Liver (tissue), 9 donors: ENCODE results near the gene TSGA10IP. TPM values are rescaled to one million over a fixed set of nuclear protein-coding genes. Genes with fewer than 3 reads are reported as not detected.

Experiments
- DNase-seq: peaks from one replicate; pipeline ENCODE4 v3.0.0-alpha.2; 2017; ENCODE audit warnings: low spot score
- H3K27ac ChIP-seq, 2 donors: one replicate each; pipeline ENCODE4 v1.7.0; 2013; ENCODE audit warnings: inconsistent platforms in 2 of 2, low read length in 2 of 2, control low read depth in 1 of 2, low read depth in 1 of 2, mild to moderate bottlenecking in 1 of 2
- H3K27me3 ChIP-seq, 4 donors: one replicate each; pipeline versions ENCODE4 v1.6.1 to v1.7.0; 2013; ENCODE audit warnings: low read length in 3 of 4, inconsistent platforms in 1 of 4, mild to moderate bottlenecking in 1 of 4, moderate library complexity in 1 of 4; ENCODE audit not compliant: control insufficient read depth in 4 of 4, insufficient read depth in 4 of 4
- H3K36me3 ChIP-seq, 4 donors: one replicate each; pipeline versions ENCODE4 v1.6.1 to v1.7.0; 2013; ENCODE audit warnings: low read length in 3 of 4, mild to moderate bottlenecking in 3 of 4, low read depth in 1 of 4, moderate library complexity in 1 of 4; ENCODE audit not compliant: control insufficient read depth in 4 of 4, insufficient read depth in 3 of 4
- H3K4me1 ChIP-seq, 4 donors: one replicate each; pipeline versions ENCODE4 v1.6.1 to v1.7.0; 2013; ENCODE audit warnings: low read length in 3 of 4, mild to moderate bottlenecking in 3 of 4, moderate library complexity in 1 of 4; ENCODE audit not compliant: control insufficient read depth in 4 of 4, insufficient read depth in 4 of 4
- H3K4me3 ChIP-seq, 3 donors: one replicate each; pipeline versions ENCODE4 v1.6.1 to v1.7.0; 2013; ENCODE audit warnings: low read length in 3 of 3, control low read depth in 1 of 3, low read depth in 1 of 3, mild to moderate bottlenecking in 1 of 3
- H3K9ac ChIP-seq, 2 donors: one replicate each; pipeline ENCODE4 v1.7.0; 2013; ENCODE audit warnings: low read length in 2 of 2, mild to moderate bottlenecking in 2 of 2, moderate library complexity in 2 of 2, control low read depth in 1 of 2, low read depth in 1 of 2
- H3K9me3 ChIP-seq, 4 donors: one replicate each; pipeline versions ENCODE4 v1.6.1 to v1.7.0; 2013; ENCODE audit warnings: low read length in 3 of 4; ENCODE audit not compliant: control insufficient read depth in 4 of 4
- EGR1 ChIP-seq, 2 donors: IDR thresholded peaks; 2 replicates each; pipeline ENCODE4 v1.6.1; 2016 to 2018; ENCODE audit warnings: antibody characterized with exemption in 2 of 2, low read depth in 2 of 2
- FOXA1 ChIP-seq: IDR thresholded peaks from 2 replicates; pipeline ENCODE4 v1.6.1; 2016; ENCODE audit warnings: antibody characterized with exemption
- FOXA2 ChIP-seq: IDR thresholded peaks from 2 replicates; pipeline ENCODE4 v1.6.1; 2016; ENCODE audit warnings: antibody characterized with exemption
- GABPA ChIP-seq, 2 donors: IDR thresholded peaks in 1 of 2; conservative IDR thresholded peaks in 1 of 2; 2 replicates each; pipeline ENCODE4 v1.6.1; 2016; ENCODE audit warnings: antibody characterized with exemption in 2 of 2, mild to moderate bottlenecking in 1 of 2, moderate library complexity in 1 of 2
- HNF4A ChIP-seq, 2 donors: conservative IDR thresholded peaks; 2 replicates each; pipeline ENCODE4 v1.6.1; 2016; ENCODE audit warnings: antibody characterized with exemption in 2 of 2, mild to moderate bottlenecking in 2 of 2
- HNF4G ChIP-seq: IDR thresholded peaks from 2 replicates; pipeline ENCODE4 v1.6.1; 2016; ENCODE audit warnings: antibody characterized with exemption
- JUND ChIP-seq, 2 donors: IDR thresholded peaks; 2 replicates each; pipeline ENCODE4 v1.6.1; 2016; ENCODE audit warnings: antibody characterized with exemption in 2 of 2
- NR2F2 ChIP-seq: IDR thresholded peaks from 2 replicates; pipeline ENCODE4 v1.6.1; 2016; ENCODE audit warnings: antibody characterized with exemption
- RAD21 ChIP-seq, 2 donors: IDR thresholded peaks; 2 replicates each; pipeline ENCODE4 v1.6.1; 2016; ENCODE audit warnings: antibody characterized with exemption in 2 of 2, mild to moderate bottlenecking in 2 of 2
- RXRA ChIP-seq, 2 donors: IDR thresholded peaks; 2 replicates each; pipeline ENCODE4 v1.6.1; 2017 to 2018; ENCODE audit warnings: antibody characterized with exemption in 2 of 2, mild to moderate bottlenecking in 1 of 2
- SP1 ChIP-seq: IDR thresholded peaks from 2 replicates; pipeline ENCODE4 v1.6.1; 2018; ENCODE audit warnings: antibody characterized with exemption, mild to moderate bottlenecking
- TAF1 ChIP-seq: conservative IDR thresholded peaks from 2 replicates; pipeline ENCODE4 v1.6.1; 2016; ENCODE audit warnings: antibody characterized with exemption, mild to moderate bottlenecking
- YY1 ChIP-seq: IDR thresholded peaks from 2 replicates; pipeline ENCODE4 v1.6.1; 2016; ENCODE audit warnings: antibody characterized with exemption, mild to moderate bottlenecking
- WGBS: extraction: QIAGEN DNeasy Blood & Tissue Kit; methylation state at CpG from one replicate; pipeline ENCODE4 v1.1.7; 2013; 5-methylcytosine and 5-hydroxymethylcytosine counted together
- polyA plus RNA-seq, 2 donors: library from polyadenylated mRNA; stranded (reverse) in 1 of 2; unstranded in 1 of 2; fragments of 200-250 nt in 1 of 2; fragments of >200 nt in 1 of 2; fragmentation: Nextera tagmentation in 1 of 2; extraction: Ambion mirVana in 1 of 2; gene quantifications; one replicate each; pipeline versions ENCODE4 v1.2.1 to v1.2.3, GENCODE V29; 2013 to 2015
- total RNA-seq, 2 donors: library from RNA; depleted of rRNA; stranded (reverse); fragments of >200 nt; gene quantifications; one replicate each; pipeline ENCODE4 v1.2.3, GENCODE V29; 2014
- TF ChIP-seq, protein P1 (sequence below): fragments of 150-350 bp; IDR thresholded peaks from 2 replicates; pipeline ENCODE4 v1.5.1; 2017; ENCODE audit warnings: improper control_type of control experiment, low read depth, low read length; ENCODE audit not compliant: missing input control
- TF ChIP-seq, protein P2 (sequence below): IDR thresholded peaks from 2 replicates; pipeline ENCODE4 v1.6.1; 2016; ENCODE audit warnings: antibody characterized with exemption
- TF ChIP-seq, protein P3 (sequence below): IDR thresholded peaks from 2 replicates; pipeline ENCODE4 v1.6.1; 2016; ENCODE audit warnings: antibody characterized with exemption
- TF ChIP-seq, protein P4 (sequence below): IDR thresholded peaks from 2 replicates; pipeline ENCODE4 v1.6.1; 2016; ENCODE audit warnings: antibody characterized with exemption
- TF ChIP-seq, protein P5 (sequence below): IDR thresholded peaks from 2 replicates; pipeline ENCODE4 v1.6.1; 2016; ENCODE audit warnings: antibody characterized with exemption, mild to moderate bottlenecking
- donor health status: healthy.
- donor health status: healthy.
- donor health status: healthy.
- donor health status: healthy.
- donor health status: healthy.

TSGA10IP gene
- total and polyA plus RNA-seq, 4 donors: 0.02 TPM; not detected in 3

DNA sequence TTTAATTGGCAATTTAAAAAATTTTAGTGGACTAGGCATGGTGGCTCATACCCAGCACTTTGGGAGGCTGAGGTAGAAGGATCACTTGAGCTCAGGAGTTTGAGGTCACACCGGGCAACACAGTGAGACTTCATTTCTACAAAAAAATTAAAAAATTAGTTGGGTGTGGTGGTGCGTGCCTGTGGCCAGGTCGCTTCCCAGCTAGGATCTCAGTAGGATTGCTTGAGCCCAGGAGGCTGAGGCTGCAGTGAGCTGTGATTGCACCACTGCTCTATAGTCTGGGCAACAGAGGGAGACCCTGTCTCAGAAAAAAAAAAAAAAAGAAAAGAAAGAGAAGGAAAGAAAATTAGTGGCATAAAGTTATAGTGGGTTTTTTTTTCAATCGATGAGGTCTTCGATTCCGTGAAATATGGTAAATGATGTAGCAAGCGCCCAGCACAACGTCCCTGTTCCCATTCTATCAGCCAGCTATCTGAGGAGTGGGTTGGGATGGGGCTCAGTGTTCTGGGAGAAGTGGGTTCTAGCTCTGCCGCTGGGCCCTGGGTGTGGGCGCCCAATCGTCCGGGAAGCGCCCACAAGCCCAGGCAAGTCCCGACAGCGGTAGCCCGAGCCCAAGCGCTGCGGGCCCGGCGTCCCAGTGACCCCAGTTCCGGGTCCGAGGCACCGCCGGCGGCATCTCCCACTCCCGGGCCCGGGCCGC, 46.5 kb upstream of the TSGA10IP start:
- Histone ChIP-seq H3K4me3 (peak overlapping the region in 1 of 3 donors; percentile 44), H3K4me1 (peaks cover 0 to 16% (median 10%) of the 10 kb centered on the region in 4 donors), H3K36me3 (peaks cover 0 to 1% (median 0%) of the 10 kb centered on the region in 4 donors), H3K9me3 (no peaks in the 10 kb centered on the region), H3K9ac (no peak overlapping the region), H3K27ac (no peak overlapping the region), H3K27me3 (no peaks in the 10 kb centered on the region)
- TF ChIP-seq NR2F2 (no peak), RAD21 (IDR thresholded peaks at IDR 0.05) (no peak), FOXA1 (no peak), HNF4G (no peak), EGR1 (IDR thresholded peaks at IDR 0.05; ENCODE audit: low read depth in 2 of 2) (no peak), HNF4A (conservative IDR thresholded peaks at IDR 0.05) (no peak), GABPA (IDR thresholded peaks at IDR 0.05 in 1 of 2, conservative IDR thresholded peaks at IDR 0.05 in 1 of 2) (no peak), FOXA2 (no peak), JUND (IDR thresholded peaks at IDR 0.05) (no peak), SP1 (no peak), RXRA (IDR thresholded peaks at IDR 0.05) (no peak), TAF1 (no peak), YY1 (no peak)
- TF ChIP-seq, protein P1, sequence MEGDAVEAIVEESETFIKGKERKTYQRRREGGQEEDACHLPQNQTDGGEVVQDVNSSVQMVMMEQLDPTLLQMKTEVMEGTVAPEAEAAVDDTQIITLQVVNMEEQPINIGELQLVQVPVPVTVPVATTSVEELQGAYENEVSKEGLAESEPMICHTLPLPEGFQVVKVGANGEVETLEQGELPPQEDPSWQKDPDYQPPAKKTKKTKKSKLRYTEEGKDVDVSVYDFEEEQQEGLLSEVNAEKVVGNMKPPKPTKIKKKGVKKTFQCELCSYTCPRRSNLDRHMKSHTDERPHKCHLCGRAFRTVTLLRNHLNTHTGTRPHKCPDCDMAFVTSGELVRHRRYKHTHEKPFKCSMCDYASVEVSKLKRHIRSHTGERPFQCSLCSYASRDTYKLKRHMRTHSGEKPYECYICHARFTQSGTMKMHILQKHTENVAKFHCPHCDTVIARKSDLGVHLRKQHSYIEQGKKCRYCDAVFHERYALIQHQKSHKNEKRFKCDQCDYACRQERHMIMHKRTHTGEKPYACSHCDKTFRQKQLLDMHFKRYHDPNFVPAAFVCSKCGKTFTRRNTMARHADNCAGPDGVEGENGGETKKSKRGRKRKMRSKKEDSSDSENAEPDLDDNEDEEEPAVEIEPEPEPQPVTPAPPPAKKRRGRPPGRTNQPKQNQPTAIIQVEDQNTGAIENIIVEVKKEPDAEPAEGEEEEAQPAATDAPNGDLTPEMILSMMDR: no peak
- TF ChIP-seq, protein P2, sequence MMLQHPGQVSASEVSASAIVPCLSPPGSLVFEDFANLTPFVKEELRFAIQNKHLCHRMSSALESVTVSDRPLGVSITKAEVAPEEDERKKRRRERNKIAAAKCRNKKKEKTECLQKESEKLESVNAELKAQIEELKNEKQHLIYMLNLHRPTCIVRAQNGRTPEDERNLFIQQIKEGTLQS: no peak
- TF ChIP-seq, protein P3, sequence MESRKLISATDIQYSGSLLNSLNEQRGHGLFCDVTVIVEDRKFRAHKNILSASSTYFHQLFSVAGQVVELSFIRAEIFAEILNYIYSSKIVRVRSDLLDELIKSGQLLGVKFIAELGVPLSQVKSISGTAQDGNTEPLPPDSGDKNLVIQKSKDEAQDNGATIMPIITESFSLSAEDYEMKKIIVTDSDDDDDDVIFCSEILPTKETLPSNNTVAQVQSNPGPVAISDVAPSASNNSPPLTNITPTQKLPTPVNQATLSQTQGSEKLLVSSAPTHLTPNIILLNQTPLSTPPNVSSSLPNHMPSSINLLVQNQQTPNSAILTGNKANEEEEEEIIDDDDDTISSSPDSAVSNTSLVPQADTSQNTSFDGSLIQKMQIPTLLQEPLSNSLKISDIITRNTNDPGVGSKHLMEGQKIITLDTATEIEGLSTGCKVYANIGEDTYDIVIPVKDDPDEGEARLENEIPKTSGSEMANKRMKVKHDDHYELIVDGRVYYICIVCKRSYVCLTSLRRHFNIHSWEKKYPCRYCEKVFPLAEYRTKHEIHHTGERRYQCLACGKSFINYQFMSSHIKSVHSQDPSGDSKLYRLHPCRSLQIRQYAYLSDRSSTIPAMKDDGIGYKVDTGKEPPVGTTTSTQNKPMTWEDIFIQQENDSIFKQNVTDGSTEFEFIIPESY: no peak
- TF ChIP-seq, protein P4, sequence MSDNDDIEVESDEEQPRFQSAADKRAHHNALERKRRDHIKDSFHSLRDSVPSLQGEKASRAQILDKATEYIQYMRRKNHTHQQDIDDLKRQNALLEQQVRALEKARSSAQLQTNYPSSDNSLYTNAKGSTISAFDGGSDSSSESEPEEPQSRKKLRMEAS: no peak
- TF ChIP-seq, protein P5, sequence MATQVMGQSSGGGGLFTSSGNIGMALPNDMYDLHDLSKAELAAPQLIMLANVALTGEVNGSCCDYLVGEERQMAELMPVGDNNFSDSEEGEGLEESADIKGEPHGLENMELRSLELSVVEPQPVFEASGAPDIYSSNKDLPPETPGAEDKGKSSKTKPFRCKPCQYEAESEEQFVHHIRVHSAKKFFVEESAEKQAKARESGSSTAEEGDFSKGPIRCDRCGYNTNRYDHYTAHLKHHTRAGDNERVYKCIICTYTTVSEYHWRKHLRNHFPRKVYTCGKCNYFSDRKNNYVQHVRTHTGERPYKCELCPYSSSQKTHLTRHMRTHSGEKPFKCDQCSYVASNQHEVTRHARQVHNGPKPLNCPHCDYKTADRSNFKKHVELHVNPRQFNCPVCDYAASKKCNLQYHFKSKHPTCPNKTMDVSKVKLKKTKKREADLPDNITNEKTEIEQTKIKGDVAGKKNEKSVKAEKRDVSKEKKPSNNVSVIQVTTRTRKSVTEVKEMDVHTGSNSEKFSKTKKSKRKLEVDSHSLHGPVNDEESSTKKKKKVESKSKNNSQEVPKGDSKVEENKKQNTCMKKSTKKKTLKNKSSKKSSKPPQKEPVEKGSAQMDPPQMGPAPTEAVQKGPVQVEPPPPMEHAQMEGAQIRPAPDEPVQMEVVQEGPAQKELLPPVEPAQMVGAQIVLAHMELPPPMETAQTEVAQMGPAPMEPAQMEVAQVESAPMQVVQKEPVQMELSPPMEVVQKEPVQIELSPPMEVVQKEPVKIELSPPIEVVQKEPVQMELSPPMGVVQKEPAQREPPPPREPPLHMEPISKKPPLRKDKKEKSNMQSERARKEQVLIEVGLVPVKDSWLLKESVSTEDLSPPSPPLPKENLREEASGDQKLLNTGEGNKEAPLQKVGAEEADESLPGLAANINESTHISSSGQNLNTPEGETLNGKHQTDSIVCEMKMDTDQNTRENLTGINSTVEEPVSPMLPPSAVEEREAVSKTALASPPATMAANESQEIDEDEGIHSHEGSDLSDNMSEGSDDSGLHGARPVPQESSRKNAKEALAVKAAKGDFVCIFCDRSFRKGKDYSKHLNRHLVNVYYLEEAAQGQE: no peak
- DNase-seq: no peak
- 25% methylated on average over 28 of the region's 28 CpGs for WGBS
